ENCODE results near the gene CBR4.

CBR4 gene

DNA sequence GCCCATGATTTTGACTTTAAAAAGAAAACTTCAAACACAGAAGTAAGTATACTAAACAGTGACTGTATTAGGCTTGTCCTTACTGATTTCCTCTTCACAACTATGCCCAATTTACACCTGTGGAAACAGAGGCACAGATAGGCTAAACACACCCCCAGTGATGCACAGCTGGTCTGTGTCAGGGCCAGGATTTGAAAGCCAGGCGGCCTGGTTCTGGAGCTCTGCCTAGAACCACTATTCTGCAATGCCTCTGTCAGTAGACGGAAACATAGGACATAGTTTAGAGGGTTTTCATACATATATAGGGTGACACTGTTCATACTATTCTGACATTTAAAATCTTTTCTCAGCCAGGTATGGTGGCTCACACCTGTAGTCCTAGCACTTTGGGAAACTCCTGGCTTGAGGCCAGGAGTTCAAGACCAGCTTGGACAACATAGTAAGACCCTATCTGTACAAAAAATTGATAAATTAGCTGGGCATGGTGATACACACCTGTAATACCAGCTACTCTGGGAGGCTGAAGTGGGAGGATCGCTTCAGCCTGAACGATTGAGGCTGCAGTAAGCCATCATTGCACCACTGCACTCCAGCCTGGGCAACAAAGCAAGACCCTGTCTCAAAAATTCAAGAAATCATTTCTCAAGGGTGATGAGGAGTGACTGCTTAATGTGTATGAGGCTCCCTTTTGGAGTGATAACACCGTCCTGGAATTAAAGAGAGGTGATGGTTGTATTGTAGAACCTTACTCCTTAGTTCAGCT is 23.0 kb upstream of the CBR4 start:
- no peak for DNase-seq

- DNase-seq, result no peak
Observed at GRCh38 chr4:169032194-169032593, 22.1 kb upstream of the CBR4 start.

DNA sequence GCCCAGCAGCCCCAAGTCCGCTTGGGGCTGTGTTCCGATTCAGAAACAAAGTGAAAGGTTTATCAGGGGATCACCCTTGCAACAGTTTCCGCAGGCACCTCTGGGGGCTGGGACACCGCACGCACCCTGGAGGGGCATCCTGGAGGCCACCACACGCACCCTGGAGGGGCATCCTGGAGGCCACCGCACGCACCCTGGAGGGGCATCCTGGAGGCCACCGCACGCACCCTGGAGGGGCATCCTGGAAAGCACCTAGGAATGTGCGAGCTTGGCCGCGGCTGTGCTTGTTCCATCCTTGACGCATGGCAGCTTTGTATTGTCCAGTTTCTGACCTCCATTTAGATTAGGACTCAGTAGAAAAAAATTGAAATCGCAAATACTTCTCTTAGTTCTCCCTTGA is 21.3 kb upstream of the CBR4 start:
- DNase-seq, result no peak

DNA sequence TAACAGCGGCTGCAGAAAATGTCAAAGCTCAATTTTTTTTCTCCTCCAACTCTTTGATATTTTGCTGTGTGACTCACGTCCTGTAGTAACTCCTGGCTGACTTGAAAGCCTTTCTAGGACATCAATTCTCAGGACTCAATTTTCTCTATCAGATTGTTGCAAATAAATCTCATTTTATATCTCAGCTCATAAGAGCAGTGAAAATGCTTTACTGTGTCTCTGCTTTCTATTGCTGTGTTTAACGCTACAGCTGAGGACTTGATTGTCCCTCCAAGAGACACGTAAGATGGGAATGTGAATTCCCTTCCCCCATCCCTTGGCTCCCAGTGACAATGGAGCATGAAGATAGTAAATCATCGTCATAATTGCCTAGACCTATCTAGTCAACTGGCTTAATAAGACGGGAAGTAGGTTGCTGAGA is 20.5 kb upstream of the CBR4 start:
- DNase-seq, result no peak

DNA sequence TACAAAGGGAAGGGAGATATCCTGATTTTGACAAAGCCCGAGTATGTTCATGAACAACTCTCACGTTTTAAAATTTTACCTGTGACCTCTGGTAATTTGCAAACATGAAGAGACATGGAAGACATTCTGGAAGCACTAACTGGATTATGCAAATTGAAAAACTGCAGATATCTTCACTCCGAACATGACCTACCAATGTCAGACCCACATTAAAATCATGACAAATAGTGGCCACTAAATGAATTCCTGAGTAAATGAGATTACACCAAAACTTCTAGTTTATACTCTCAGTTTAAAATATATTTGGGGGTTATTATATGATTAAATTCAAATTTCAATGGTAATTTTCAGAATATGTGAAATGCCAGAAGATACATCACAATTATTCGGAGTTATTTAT is 19.9 kb upstream of the CBR4 start:
- no peak for DNase-seq

DNA sequence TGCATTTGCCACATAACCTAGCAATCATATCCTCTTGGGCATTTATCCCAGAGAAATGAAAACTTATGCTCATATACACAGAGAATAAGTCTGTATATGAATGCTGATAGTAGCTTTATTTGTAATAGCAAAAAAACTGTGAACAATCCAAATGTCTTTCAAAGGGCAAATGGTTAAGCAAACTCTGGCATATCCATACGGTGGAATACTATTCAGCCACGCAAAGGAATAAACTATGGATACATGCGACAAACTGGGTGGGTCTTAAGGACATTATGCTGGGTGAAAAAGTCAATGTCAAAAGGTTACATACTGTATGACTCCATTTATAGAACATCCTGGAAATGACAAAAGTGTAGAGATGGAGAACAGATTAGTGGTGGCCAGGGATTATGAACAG is 17.6 kb upstream of the CBR4 start:
- no peak for DNase-seq

- DNase-seq, result no peak
Observed at GRCh38 chr4:169025184-169025583, 15.1 kb upstream of the CBR4 start.

DNA sequence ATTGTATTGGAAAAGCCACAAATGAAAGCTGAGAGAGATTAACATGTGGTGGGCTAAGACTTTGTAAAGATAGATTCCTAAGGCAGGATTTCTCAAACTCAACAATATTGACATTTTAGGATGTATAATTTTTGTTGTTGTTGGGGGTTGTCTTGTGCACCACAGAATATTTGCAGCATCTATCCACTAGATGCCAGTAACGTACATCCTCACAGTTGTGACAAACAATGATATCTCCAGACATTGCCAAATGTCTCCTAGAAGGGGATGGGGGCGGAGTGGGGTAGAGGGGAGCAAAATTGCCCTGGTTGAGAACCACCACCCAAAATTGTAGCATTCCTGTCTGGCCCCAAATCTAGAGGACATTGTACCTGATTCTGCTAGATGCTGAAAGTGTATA is 14.7 kb upstream of the CBR4 start:
- DNase-seq, result no peak

GRCh38 chr4:169018406-169018805 is 8.4 kb upstream of the CBR4 start:
- no peak for DNase-seq

DNA sequence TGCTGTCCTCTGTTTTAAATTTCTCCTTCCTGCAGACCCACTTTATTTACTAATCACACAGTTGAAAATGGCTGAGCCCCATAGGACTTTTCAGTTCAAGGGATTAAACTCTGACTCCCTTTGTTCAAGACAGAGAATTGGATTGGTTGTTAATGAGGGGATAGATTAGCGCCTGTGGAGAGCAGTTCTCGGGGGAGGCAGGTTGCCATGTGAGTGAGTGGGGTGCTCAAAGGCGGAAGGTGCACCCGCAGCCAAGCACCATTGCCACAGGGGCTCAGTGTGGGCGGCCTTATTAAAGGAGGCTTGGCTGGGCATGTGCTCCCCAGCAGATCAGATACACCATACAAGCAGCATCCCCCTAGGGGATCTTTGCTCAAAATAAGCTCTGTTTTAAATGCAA is 7.9 kb upstream of the CBR4 start:
- no peak for DNase-seq

DNA sequence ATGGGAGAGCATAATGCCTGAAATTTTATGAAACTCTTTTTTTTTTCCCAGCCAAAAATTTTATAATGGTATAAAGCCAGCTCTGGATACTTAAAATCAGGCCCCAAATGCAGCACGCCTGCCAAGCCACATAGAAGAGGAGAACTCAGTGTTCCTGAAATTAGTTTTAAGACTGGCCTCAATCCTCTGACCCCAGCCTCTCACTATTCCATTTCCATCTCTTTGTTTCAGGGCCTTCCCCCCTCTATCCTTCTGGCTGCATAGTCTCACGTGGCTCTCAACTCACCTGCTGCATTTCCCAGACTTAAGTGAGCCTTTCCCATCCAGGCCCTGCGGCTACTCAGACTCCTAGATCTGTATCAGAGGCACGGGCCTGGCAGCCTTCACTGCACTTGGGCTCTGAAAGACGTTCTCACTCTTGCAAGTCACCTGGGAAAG is 5.2 kb upstream of the CBR4 start:
- DNase-seq, result no peak

GRCh38 chr4:169014586-169014985 is 4.5 kb upstream of the CBR4 start:
- DNase-seq, result no peak

DNA sequence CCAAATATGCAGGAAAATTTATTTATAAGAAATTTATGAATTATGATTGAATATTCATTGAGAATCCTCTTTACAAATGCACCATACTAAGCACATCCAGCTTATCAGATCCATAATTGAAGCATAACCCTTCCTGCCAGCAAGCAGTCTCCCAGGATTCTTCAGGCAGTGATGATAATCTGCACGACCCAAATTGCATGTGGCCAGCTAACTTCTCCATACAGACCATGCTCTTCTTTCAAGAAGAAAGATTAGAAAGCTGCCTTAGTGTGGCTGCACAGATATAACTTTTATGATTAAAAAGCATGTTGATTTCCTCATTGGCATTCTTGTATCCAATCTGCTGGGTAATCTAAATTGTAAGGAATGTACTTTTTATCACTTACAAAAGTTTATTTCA is 3.3 kb upstream of the CBR4 start:
- DNase-seq, result no peak

GRCh38 chr4:169012049-169012448 is 2.0 kb upstream of the CBR4 start:
- no peak for DNase-seq

DNA sequence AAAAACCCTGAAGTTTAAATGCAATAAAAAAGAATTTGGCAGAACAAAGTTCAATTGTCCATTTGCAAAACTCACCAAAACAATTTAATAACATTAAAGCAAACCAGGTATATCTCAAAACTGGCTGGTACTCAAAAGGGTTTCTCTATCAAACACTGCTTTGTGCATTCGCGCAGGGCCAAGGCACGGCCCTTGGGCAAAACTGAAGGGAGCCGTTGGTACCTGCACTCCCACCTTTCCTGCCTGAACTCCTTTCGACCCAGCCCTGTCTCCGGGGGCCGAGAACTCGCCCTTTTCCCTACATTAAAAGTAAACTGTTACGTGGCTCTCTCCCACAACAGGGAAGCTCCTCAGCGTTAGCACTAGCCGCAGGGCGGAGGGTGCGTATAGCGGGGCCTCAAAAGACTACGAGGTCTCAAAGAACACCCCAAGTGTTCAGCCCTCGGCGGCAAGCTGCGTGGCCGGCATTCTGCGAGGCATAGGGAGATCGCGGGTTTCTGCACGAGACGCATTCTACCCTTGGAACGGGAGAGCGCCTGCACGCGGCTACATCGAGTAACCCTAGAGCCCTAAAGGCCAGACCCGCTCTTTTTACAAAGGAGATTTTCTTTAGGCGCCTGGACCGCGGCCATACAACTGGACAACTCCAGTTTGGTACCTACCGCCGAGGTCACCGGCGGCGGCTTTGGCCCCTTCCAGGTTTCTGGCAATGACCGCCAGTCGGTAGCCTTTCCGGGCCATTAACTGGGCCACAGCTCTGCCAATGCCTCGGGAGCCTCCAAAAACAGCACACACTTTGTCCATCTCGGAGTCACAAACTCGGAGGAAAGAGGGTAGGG is 550 bp downstream of the CBR4 start:
- DNase-seq, result peak; percentile 46

- DNase-seq, result no peak
Observed at GRCh38 chr4:169005453-169006099, 4.5 kb downstream of the CBR4 start.

- DNase-seq, result no peak
Observed at GRCh38 chr4:169000315-169000714, 9.7 kb downstream of the CBR4 start.

DNA sequence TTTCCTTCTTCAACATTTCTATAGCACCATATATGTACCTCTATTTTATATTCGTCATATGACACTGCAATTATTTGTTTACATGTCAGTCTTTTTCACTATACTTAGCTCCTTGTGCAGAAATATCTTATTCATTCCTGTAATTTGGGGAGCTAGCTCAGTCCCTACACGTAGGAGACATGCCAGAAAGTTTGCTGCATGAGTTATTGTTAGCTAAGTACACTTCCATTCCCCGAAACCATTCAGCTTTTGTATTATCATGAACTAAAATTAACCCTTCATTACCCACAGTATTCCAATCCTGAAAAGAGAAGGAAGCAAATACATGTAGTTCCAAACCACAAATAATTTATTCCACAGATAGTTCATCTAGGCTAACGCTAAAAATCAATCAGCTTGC is 10.2 kb downstream of the CBR4 start:
- no peak for DNase-seq

GRCh38 chr4:168998596-168998995 is 11.5 kb downstream of the CBR4 start:
- DNase-seq, result no peak

- DNase-seq, result no peak
Observed at GRCh38 chr4:168995537-168996295, 14.3 kb downstream of the CBR4 start.

DNA sequence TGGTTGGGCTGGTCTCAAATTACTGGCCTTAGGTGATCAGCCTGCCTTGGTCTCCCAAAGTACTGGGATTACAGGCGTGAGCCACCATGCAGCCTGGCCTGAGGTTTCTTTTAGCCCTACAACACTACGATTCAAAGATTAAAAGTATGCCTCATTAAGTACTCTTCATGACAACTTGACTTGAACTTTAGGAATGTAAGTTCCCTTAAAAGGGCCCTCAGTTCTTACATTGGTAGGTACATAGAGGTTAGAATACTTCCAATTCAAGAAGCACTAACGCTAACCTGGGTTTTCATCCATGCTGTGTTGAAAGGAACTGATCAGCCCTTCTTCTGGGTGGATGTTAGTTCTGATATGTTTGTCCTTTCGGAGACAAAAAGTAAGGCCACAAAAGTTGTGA is 15.1 kb downstream of the CBR4 start:
- no peak for DNase-seq

GRCh38 chr4:168993714-168994510 is 16.1 kb downstream of the CBR4 start:
- no peak for DNase-seq

Data from effector CD4-positive, alpha-beta T cell (primary cell).